ENCODE results near the gene GPR137. TPM values are rescaled to one million over a fixed set of nuclear protein-coding genes. Genes with fewer than 3 reads are reported as not detected.
"Not testable (repeated sequence)": the region's sequence is repeated elsewhere in the genome, so short reads cannot be mapped to it uniquely, and the experiment has no call there.

GPR137 gene, protein sequence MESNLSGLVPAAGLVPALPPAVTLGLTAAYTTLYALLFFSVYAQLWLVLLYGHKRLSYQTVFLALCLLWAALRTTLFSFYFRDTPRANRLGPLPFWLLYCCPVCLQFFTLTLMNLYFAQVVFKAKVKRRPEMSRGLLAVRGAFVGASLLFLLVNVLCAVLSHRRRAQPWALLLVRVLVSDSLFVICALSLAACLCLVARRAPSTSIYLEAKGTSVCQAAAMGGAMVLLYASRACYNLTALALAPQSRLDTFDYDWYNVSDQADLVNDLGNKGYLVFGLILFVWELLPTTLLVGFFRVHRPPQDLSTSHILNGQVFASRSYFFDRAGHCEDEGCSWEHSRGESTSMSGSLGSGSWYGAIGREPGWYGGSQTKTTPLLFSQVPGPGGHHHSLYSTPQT
- 10 to 100 TPM; 34.2 to 37.6 TPM for total RNA-seq

DNA sequence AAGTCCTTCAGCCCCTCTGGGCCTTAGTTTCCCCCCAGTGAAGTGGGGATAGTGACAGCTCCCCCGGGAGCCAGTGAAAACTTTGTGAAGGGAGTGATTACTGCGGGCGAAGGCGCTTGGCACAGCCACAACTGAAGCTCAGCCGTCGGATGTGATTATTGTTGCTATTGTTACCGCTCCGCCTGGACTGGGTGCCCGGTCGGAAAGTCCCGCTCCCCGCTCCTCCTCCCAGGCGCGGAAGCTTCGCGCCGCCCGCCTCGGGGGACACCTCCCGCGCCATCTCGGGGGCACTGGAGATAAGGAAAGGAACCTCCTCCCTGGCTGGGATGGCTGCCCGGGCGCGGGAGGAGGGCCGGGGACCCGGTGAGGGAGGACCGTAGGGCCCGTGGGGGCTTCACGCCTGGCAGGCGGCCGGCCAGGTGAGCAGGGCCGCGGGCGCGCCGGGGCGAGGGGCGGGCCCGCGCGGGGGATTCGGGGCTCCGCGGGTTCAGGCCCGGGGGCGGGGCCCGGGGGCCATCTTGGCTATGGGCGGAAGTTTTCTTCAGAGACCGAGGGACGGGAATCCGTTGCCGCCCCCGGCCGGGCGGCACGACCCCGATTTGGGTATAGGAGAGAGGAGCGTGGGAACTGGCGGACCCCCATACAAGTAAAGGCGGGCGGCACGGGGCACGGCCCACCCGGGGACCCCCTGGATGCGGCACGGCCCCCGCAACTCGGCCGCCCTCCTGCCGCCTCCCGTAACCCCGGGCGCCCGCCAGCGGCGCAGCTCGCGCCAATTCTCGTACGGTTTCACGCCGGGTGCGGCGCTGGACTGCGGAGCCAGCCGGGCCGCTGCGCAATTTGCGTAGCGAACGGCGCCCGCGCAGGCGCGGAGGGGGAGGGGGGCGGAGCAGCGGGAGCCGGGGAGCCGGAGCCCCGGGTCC, at the start of gene GPR137:
Gene GPR137, plus strand, starts transcription at position 887 of the 923 bp plus-strand sequence. CDS start 677 bp downstream, outside the sequence.
- peak within 1 kb of the TSS; percentile 88 to 96 for H3K27ac Mint-ChIP-seq
- ATAC-seq (peak; percentile 69 to 71), DNase-seq (ENCODE audit: low spot score in 2 of 2) (peak; percentile 92 to 99)
- no peaks in the 10 kb centered on the region for H3K9me3 Mint-ChIP-seq
- no peaks in the 10 kb centered on the region for H3K36me3 Mint-ChIP-seq

DNA sequence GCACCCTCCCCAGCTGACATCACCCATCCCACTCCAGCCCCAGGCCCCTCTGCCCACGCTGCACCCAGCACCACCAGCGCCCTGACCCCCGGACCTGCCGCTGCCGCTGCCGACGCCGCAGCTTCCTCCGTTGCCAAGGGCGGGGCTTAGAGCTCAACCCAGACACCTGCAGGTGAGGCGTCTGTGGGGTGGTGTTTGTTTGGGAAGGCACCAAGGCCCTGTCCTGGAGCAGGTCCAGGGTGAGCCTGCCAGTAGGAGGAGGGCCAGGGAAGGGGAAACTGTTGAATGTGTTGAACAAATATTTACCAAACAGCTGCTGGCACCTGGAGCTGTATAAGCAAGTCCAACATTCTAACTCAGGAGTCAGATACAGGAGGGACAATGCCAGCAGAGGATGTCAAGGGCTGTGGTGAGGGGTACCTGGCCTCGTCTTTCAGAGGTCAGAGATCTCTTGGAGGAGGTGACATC, 48.1 kb upstream of the GPR137 start:
- Mint-ChIP-seq H3K9me3 (no peaks in the 10 kb centered on the region), H3K27ac (peak overlapping the region; percentile 60 to 78), H3K36me3 (peaks cover 0 to 5% of the 10 kb centered on the region in 2 donors)
- ATAC-seq (no peak), DNase-seq (ENCODE audit: low spot score in 2 of 2) (no peak)

DNA sequence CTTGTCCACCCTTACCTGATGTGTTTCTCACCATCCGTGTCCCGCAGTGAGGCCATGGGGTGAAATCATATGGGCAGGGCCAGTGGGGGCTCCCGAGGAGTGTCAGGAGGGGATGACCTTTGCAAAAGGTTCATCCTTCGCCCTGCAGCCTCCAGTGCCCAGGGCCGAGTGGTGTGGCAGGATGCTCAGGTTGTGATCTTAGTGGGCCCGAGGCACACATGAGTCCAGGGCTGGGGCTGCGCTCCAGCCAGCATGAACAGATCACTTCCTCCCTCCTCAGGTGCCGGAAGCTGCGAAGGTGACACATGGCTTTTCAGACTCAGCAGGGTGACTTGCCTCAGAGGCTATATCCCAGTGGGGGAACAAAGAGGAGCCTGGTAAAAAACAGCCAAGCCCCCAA, 47.6 kb upstream of the GPR137 start:
- Mint-ChIP-seq H3K9me3 (no peaks in the 10 kb centered on the region), H3K36me3 (peaks cover 2 to 5% of the 10 kb centered on the region in 2 donors), H3K27ac (peak overlapping the region; percentile 60 to 96)
- ATAC-seq (no peak), DNase-seq (ENCODE audit: low spot score in 2 of 2) (no peak)

DNA sequence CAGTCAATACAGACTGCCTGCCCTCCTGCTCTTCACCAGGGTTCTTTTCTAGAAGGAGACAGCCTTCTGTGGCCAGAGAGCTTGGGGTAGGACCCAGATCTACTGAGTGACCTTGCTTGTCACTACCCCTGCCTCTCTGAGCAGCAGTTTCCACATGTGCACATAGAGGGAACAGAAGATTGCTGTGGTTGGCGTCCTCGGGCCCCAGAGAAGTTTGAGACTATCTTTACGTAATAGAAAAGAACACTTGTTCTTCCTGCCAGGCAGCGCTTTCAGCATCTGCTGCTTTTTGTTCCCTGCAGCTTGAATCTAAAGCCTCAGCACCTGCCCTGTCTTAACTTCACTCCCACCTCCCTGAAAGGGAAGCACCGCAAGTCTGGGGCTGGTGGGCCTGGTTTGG, 46.6 kb upstream of the GPR137 start:
- Mint-ChIP-seq H3K9me3 (no peaks in the 10 kb centered on the region), H3K36me3 (peaks cover 5 to 10% of the 10 kb centered on the region in 2 donors), H3K27ac (peak overlapping the region in 1 of 2 donors; percentile 96)
- ATAC-seq (no peak), DNase-seq (ENCODE audit: low spot score in 2 of 2) (no peak)

DNA sequence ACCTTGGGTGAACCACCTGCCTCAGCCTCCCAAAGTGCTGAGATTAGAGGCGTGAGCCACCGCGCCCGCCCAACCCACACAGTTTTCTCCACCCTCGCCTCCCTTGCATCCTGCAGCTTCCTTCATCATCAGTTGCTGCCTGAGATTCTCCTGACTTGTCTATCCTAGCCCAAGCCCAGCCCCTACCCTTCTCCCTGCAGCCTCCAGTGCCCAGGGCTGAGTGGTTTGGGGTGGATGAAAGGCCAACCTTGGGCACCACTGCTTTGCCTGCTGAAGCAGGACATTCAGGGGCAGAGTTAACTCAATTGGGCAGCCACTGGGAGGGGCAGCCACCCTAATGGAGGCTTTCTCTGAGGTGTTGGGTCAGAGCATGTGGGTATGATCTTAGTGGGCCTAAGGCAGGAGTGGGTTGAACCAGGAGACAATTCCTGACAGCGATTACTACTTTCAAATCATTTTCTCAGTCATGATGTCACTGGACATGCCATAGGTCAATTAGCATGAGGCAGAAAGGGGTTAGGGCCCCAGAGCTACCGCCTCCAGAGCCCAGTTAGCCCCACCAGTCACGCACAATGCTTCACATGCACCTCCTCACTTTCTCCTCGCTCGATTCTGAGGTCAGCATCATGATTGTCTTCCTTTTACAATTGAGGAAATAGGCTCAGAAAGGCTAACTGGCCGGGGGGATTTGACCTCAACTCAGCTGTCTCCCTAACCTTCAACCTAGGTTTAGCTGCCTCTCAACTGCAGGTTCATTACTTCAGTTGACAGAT, 45.8 kb upstream of the GPR137 start:
- DNase-seq (ENCODE audit: low spot score in 2 of 2): no peak
- peaks cover 5 to 10% of the 10 kb centered on the region in 2 donors for H3K36me3 Mint-ChIP-seq
- H3K9me3 Mint-ChIP-seq: no peaks in the 10 kb centered on the region
- H3K27ac Mint-ChIP-seq: peak overlapping the region; percentile 96 to 97
- no peak for ATAC-seq

DNA sequence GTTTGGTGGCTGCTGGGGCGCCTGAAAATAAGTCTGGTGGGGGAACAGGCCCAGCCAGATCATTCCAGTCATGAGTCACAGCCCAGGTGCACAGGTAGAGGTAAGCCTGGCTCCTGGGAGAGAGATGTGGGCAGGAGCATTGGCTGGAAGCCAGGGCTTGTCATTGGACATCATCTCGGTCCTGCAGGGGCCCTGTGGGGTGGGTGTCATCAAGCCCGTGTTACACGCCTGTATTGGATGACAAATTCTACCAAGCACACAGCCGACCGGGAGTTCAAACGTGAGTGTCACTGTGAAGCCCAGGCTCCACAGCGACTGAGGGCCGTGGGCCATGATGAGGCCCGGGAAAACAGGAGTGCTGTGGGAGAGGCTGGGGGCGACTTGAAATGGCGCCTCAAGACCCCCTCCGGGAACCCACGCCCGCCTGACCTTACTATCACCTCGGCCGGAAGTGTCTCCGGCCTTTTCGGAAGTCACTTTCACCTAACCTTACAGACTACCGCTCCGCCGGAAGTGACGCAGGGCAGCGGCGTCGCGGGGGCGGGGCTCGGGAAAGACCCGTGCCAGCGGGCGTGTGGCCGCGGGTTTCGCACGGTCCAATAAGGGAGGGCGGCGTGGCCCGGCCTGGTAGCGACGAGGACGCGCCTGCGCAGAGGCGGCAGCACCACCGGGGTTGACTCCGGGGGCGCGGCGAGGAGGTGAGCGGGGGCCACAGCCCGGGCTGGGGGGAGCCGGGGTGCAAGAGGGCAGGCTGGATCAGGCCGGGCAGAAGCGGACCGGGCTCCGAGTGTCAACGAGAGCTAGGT, 45.0 kb upstream of the GPR137 start, which contains the start of gene FKBP2:
Gene FKBP2, plus strand, starts transcription at position 661 of the 806 bp plus-strand sequence. CDS start 1,293 bp downstream, outside the sequence.
- peak; percentile 65 to 72 for ATAC-seq
- no peaks in the 10 kb centered on the region for H3K9me3 Mint-ChIP-seq
- H3K27ac Mint-ChIP-seq: peak within 1 kb of the TSS; percentile 96 to 97
- H3K36me3 Mint-ChIP-seq: peaks cover 6 to 11% of the 10 kb centered on the region in 2 donors
- DNase-seq (ENCODE audit: low spot score in 2 of 2): peak; percentile 99

DNA sequence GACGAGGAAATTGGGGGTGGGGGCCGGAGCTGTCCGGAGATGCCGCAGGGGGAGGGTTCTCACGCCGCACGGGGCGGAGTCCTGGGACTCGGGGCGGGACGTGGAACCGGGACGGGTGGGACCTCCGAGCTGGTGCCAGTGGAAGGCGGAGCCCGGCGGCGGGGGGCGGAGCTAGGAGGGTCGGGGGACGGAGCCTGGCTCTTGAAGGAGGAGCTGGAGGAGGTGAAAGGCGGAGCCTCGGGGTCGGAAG, 44.5 kb upstream of the GPR137 start:
- ATAC-seq (peak; percentile 74 to 85), DNase-seq (ENCODE audit: low spot score in 2 of 2) (peak; percentile 100)
- Mint-ChIP-seq H3K27ac (peak overlapping the region; percentile 96 to 97), H3K9me3 (no peaks in the 10 kb centered on the region), H3K36me3 (peaks cover 11 to 16% of the 10 kb centered on the region in 2 donors)

DNA sequence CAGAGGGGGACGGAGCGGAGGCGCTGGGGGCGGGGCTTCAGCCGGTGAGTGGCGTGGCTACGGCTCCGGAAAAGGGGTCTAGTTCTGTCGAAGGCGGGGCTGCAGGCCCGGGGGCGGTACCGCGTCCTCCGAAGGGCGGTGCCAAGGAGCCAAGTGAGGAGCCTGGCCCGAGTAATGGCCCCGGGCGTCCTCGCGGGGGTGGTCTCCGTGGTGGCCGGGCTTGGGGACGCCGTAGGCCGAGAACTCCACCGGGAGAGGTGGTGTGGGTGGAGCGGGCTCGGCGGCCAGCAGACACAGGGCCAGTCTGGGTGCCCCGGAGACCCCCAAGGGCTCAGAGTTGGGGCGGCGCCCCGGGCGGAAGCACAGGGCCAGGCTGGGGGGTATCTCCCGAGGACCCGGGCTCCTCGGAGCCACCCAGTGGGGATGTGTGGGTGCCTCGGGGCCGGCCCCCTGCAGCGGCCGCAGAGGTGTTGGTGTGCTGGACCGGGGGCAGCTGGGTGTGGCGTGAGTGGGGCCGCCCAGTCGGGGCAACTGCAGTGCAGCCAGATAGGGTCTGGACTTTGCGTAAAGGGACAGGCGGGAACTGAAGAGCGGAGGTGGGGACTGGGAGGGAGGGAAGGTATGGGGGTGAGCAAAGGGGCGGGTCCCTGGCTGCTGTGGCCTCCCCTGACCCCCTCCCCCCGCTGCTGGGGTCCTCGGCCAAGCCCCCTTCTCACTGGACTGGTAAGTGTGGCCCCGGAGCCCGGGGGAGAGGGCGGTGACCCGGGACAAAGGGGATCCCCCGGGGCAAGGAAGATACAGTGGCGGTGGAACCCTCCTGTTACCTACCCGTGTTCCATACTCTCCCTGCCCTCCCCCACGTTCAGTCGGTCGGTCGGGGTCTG, 43.9 kb upstream of the GPR137 start:
- Mint-ChIP-seq H3K36me3 (peaks cover 11 to 16% of the 10 kb centered on the region in 2 donors), H3K9me3 (no peaks in the 10 kb centered on the region), H3K27ac (peak overlapping the region; percentile 96 to 97)
- ATAC-seq: peak; percentile 2 to 10
- DNase-seq (ENCODE audit: low spot score in 2 of 2): peak in 1 of 2 donors; percentile 40

DNA sequence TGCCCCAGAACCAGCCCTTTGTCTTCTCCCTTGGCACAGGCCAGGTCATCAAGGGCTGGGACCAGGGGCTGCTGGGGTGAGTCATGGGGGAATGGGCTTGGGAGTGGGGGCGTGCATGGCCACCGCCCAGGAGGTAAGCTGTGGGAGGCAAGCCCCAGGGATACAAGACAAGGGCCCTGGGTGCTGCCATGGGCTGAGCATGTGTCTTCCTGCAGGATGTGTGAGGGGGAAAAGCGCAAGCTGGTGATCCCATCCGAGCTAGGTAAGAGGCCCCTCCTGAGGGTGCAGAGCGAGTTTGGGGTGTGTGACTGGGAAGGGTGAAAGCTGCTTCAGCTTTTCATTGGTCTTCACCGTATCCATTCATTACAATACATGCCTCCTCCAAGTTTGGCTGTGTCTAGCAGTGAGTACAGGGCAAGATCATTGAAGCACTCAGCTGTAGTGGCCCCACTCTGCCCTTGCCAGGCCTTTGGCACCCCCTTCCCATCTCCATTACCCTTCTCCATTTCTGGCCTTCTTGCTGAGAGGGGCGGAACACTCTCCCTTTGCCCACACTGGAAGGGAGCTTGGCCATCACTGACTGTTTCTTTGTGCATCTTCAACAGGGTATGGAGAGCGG, 42.3 kb upstream of the GPR137 start:
- ATAC-seq (no peak), DNase-seq (ENCODE audit: low spot score in 2 of 2) (no peak)
- Mint-ChIP-seq H3K36me3 (peaks cover 11 to 16% of the 10 kb centered on the region in 2 donors), H3K9me3 (no peaks in the 10 kb centered on the region), H3K27ac (peak overlapping the region; percentile 32 to 60)

DNA sequence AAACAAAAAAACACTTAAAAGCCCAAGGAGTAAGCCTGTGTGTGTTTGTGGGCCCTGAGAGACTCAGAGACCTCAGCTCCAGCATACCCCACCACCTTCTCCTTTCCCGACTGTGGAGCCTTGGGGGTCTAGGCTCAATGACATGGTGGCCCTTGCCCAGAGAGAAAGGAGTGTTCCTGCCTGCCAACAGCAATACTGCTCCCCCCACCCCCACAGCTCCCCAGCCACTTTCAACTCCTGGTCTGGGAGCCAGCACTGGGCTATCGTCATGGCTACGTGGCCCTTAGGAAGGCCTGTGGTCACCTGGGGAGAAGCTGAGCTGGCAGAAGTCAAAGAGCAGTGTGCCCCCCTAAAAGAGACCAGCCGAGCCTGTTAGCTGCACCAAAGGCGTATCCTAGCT, 41.5 kb upstream of the GPR137 start:
- DNase-seq (ENCODE audit: low spot score in 2 of 2) (no peak), ATAC-seq (no peak)
- Mint-ChIP-seq H3K36me3 (peaks cover 11 to 16% of the 10 kb centered on the region in 2 donors), H3K27ac (peak overlapping the region; percentile 29 to 32), H3K9me3 (no peaks in the 10 kb centered on the region)

DNA sequence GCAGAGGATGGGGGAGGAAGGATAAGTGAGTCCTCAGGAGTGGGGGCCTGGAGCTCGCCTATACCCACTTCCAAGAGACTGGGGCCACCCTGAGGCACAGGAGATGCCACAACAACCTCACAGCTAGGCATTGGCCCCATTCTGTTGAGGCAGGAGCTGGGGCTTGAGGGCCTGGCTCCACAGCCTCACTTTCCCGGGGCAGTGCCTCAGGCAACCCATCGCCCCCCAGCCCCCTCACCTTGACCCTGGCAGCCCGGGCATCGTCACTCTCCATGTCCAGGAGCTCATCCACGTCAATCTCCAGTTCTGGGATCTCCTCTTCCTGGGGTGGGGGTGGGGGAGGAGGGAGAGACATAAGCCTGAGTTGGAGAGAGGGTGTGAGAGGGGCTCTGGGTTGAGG, 40.7 kb upstream of the GPR137 start:
- peaks cover 11 to 16% of the 10 kb centered on the region in 2 donors for H3K36me3 Mint-ChIP-seq
- ATAC-seq: no peak
- H3K9me3 Mint-ChIP-seq: no peaks in the 10 kb centered on the region
- DNase-seq (ENCODE audit: low spot score in 2 of 2): no peak
- peak overlapping the region in 1 of 2 donors; percentile 93 for H3K27ac Mint-ChIP-seq

DNA sequence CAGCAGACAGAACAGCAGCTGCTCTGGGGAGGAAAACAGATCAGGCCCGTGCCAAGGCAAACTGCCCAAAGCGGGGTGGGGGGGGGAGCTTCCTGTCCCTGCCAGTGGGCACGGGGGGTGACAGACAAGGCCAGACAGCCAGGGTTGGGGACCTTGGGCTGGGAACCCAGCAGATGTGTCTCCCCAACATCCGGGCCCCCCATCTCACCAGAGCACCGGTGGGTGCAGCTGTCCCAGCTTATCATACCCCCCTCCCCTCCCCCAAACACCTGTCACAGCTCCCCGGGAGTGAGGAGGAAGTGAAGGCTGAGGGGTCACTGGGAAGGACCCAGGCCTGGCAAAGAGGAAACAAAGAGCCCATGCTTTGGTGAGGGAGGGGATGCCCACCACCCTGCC, 40.2 kb upstream of the GPR137 start:
- peak overlapping the region; percentile 91 to 93 for H3K27ac Mint-ChIP-seq
- DNase-seq (ENCODE audit: low spot score in 2 of 2) (no peak), ATAC-seq (no peak)
- H3K9me3 Mint-ChIP-seq: no peaks in the 10 kb centered on the region
- peaks cover 7 to 16% of the 10 kb centered on the region in 2 donors for H3K36me3 Mint-ChIP-seq

DNA sequence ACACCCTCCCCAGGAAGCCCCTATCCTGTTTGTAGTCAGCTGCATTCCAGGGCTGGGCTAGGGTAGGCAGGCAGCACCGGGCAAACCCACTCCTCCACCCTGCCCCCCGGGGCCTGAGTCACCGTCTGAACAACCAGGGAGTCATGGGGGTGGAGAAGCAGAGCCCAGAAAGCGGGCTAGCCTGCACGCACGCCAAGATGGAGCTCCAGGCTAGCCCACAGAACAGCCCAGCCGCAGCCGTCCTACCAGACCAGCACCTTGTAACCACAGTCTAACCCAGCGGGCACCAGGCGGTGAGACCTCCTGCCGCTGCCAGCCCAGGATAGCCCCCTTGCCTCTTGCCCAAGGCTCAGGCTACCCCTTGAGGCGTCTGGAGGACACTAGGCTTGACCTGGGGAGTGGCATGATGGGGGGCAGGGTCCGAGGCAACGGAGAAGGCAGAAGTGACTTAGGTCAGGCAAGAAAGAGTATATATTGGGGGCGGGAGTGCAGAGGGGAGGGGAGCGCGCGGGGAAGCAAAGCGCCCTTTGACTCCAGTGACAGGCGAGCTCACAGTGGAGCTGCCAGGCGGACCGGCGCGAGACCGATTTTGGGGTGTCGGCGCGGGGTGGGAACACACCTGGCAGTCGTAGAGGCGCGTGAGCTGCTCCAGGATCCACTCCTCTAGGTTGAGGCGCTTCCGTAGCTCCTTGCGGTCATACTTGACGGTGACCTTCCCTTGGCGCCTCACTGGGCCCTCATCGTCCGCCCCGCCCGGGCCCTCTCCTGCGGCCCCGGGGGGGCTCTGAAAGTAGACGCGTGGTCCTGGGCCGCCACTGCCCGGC, 39.6 kb upstream of the GPR137 start:
- H3K9me3 Mint-ChIP-seq: no peaks in the 10 kb centered on the region
- H3K27ac Mint-ChIP-seq: peak overlapping the region; percentile 91 to 93
- peak in 1 of 2 donors; percentile 55 for ATAC-seq

DNA sequence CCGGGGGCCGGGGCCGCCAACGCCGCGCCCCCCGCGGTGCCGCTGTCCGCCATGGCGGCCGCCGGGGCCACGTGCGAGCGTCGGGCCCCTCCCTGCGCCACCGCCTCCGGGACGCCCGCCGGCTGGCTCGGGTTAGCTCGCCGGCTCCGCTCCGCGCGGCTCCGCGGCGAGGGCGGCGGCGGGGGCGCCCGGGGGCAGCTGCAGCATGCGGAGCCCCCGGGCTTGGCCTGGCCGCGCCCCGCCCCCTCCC, 39.1 kb upstream of the GPR137 start:
- Mint-ChIP-seq H3K27ac (peak overlapping the region in 1 of 2 donors; percentile 93), H3K36me3 (peaks cover 6 to 16% of the 10 kb centered on the region in 2 donors)
- not testable (repeated sequence) for H3K9me3 Mint-ChIP-seq; DNase-seq (ENCODE audit: low spot score in 2 of 2)
- peak; percentile 3 to 29 for ATAC-seq

More for the DNA sequence above, 39.6 kb upstream of the GPR137 start:
- DNase-seq (ENCODE audit: low spot score in 2 of 2): peak; percentile 72 to 87
- H3K36me3 Mint-ChIP-seq: peaks cover 6 to 16% of the 10 kb centered on the region in 2 donors

Measured in activated naive CD4-positive, alpha-beta T cell treated with anti-CD3 and anti-CD28 coated beads, Interleukin-2, amount 50 U/mL, for 72 hours (primary cell).